AG04450 (cell line): Measurements from ENCODE around the gene MICAL3. TPM values are rescaled to one million over a fixed set of nuclear protein-coding genes. Genes with fewer than 3 reads are reported as not detected.
A peak's percentile ranks its signal among the peaks of the same experiment; 100 is the strongest.
"Not testable (repeated sequence)": the region's sequence is repeated elsewhere in the genome, so short reads cannot be mapped to it uniquely, and the experiment has no call there.

Source experiments
- CTCF ChIA-PET: fragments of 300-600, 350-600 bp; formaldehyde crosslinking; extraction: SDS; loops from one replicate; lab custom pipeline; 2022; ENCODE audit warnings: antibody characterized with exemption, inconsistent platforms; lab: Charles Lee
- POLR2A ChIA-PET: fragments of 350-600 bp; formaldehyde crosslinking; extraction: SDS; loops from one replicate; lab custom pipeline; 2021; ENCODE audit warnings: antibody characterized with exemption, inconsistent platforms; lab: Yijun Ruan, JAX
- DNase-seq: peaks from one replicate; pipeline ENCODE4 v3.0.0-alpha.2; 2011; ENCODE audit warnings: low read depth, low spot score
- H3K27ac ChIP-seq: one replicate; pipeline ENCODE4 v1.5.1; 2012; ENCODE audit warnings: low read depth, low read length, control low read depth
- H3K27me3 ChIP-seq: one replicate; pipeline ENCODE4 v1.6.0; 2012; ENCODE audit warnings: low read length; ENCODE audit not compliant: control insufficient read depth, insufficient read depth
- H3K4me3 ChIP-seq: 2 replicates; pipeline ENCODE4 v1.5.1; 2011; ENCODE audit warnings: mild to moderate bottlenecking, low read depth, low read length, control low read depth
- H3K9me3 ChIP-seq: 2 replicates; pipeline ENCODE4 v1.5.1; 2012; ENCODE audit warnings: low read length; ENCODE audit not compliant: control insufficient read depth, insufficient read depth
- polyA plus RNA-seq: library from polyadenylated mRNA; depleted of rRNA; stranded (reverse); fragments of >200 nt; gene quantifications from 2 replicates; pipeline ENCODE4 v1.2.3, GENCODE V29; 2011
- TF ChIP-seq, protein P1 (sequence below): IDR thresholded peaks from 2 replicates; pipeline ENCODE4 v1.5.1; 2011; ENCODE audit warnings: low read depth, low read length, control low read depth, inconsistent platforms

The MICAL3 gene
- polyA plus RNA-seq, 1 experiment, result 17.8 TPM

DNA sequence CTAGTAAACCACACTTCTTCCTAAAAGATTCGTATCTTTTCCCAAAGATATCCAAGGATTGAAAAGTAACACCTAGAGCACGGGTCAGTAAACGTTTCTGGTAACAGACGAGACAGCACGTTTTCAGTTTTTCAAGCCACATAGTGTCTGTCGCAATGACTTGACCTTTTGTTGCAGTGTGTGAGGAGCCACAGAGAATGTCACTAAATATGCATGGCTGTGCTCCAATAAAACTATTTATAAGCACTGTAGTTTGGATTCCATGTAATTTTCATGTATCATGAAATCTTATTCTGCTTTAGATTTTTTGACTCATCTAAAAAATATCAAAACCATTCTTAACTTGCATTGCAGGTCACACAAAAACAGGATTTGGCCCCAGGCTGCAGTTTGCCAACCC is 18.3 kb upstream of the MICAL3 start:
- ChIA-PET CTCF (interaction anchor here (1.7 kb wide), 1 partner anchor 33 kb away, joined by 6 read pairs; no protein-coding TSS in a partner anchor), POLR2A (no interaction called here)
- Histone ChIP-seq H3K27ac (peak overlapping the region; percentile 2), H3K9me3 (peaks cover 8% of the 10 kb centered on the region; the same call in 1 of the 2 replicates), H3K27me3 (no peaks in the 10 kb centered on the region), H3K4me3 (no peak overlapping the region)
- TF ChIP-seq, protein P1, sequence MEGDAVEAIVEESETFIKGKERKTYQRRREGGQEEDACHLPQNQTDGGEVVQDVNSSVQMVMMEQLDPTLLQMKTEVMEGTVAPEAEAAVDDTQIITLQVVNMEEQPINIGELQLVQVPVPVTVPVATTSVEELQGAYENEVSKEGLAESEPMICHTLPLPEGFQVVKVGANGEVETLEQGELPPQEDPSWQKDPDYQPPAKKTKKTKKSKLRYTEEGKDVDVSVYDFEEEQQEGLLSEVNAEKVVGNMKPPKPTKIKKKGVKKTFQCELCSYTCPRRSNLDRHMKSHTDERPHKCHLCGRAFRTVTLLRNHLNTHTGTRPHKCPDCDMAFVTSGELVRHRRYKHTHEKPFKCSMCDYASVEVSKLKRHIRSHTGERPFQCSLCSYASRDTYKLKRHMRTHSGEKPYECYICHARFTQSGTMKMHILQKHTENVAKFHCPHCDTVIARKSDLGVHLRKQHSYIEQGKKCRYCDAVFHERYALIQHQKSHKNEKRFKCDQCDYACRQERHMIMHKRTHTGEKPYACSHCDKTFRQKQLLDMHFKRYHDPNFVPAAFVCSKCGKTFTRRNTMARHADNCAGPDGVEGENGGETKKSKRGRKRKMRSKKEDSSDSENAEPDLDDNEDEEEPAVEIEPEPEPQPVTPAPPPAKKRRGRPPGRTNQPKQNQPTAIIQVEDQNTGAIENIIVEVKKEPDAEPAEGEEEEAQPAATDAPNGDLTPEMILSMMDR, result no peak
- no peak for DNase-seq

- H3K27me3 ChIP-seq, H3K9me3 ChIP-seq, CTCF ChIA-PET, DNase-seq, POLR2A ChIA-PET, H3K27ac ChIP-seq, H3K4me3 ChIP-seq: not testable (repeated sequence)
Observed at GRCh38 chr22:18040898-18041297, 16.5 kb upstream of the MICAL3 start.

DNA sequence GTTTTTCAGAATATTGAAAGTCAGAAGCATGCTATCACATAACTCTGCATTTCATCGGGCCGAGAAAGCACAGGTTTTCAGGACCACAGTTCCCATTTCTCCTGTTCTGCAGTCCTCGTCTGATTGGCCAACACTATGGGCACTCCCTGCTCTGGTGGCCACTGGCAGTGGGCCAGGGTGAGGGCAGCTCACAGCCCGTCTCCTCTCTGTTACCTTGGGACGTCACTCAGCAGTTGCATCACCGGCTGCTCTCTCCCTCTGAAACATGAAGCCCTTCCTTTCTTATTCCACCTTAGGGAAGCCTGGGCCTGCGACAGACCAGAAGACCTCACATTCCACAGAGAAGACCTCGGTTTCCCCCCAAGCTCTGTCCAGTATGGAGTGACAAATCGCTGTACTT is 11.4 kb upstream of the MICAL3 start:
- CTCF ChIA-PET, result no interaction called here
- H3K9me3 ChIP-seq, result no peaks in the 10 kb centered on the region
- no peaks in the 10 kb centered on the region for H3K27me3 ChIP-seq
- POLR2A ChIA-PET, result no interaction called here
- H3K4me3 ChIP-seq, result no peak overlapping the region
- TF ChIP-seq, protein P1, result no peak
- DNase-seq, result no peak
- no peak overlapping the region for H3K27ac ChIP-seq

- no peaks in the 10 kb centered on the region for H3K27me3 ChIP-seq
- ChIA-PET CTCF (interaction anchor here (0.5 to 1.8 kb wide), 5 partner anchors 22 to 204 kb away, joined by 3 to 8 read pairs (median 3); no protein-coding TSS in a partner anchor), POLR2A (interaction anchor here (0.9 kb wide), 1 partner anchor 22 kb away, joined by 3 read pairs; no protein-coding TSS in a partner anchor)
- H3K27ac ChIP-seq, result no peak overlapping the region
- no peak overlapping the region for H3K4me3 ChIP-seq
- H3K9me3 ChIP-seq, result no peaks in the 10 kb centered on the region
- DNase-seq, result no peak
- TF ChIP-seq, protein P1, result no peak
Observed at GRCh38 chr22:18034076-18034475, 9.7 kb upstream of the MICAL3 start.

- no peak for DNase-seq
- no peaks in the 10 kb centered on the region for H3K27me3 ChIP-seq
- ChIA-PET POLR2A (interaction anchor here (0.9 kb wide), 1 partner anchor 23 kb away, joined by 3 read pairs; no protein-coding TSS in a partner anchor), CTCF (interaction anchor here (0.5 to 1.8 kb wide), 6 partner anchors 23 to 203 kb away, joined by 3 to 8 read pairs (median 3); no protein-coding TSS in a partner anchor)
- no peak overlapping the region for H3K4me3 ChIP-seq
- TF ChIP-seq, protein P1, result peak; percentile 29; the same call in 1 of the 2 replicates
- no peaks in the 10 kb centered on the region for H3K9me3 ChIP-seq
- no peak overlapping the region for H3K27ac ChIP-seq
Observed at GRCh38 chr22:18033204-18033998, 9.0 kb upstream of the MICAL3 start.
